Stimulated activated CD8-positive, alpha-beta memory T cell treated with anti-CD3 and anti-CD28 coated beads, Interleukin-7, amount 100 ng/mL, for 24 hours (primary cell): ENCODE data around the gene ARHGEF33.

Source experiments
- DNase-seq: peaks from one replicate; pipeline ENCODE4 v3.0.0-alpha.2; 2020; ENCODE audit warnings: low read depth

The ARHGEF33 gene

GRCh38 chr2:38889575-38889974, at the start of gene ARHGEF33:
Gene ARHGEF33 (plus strand): TSS chr2:38889875. CDS start chr2:38919448, 29,573 bp downstream.
- DNase-seq = no peak

- no peak for DNase-seq
Observed at GRCh38 chr2:38850045-38850444, 39.6 kb upstream of the ARHGEF33 start.

- DNase-seq = no peak
Observed at GRCh38 chr2:38856165-38856564, 33.5 kb upstream of the ARHGEF33 start.

GRCh38 chr2:38862476-38862875, 27.2 kb upstream of the ARHGEF33 start:
- DNase-seq = no peak

- DNase-seq = no peak
Observed at GRCh38 chr2:38863061-38863695, 26.5 kb upstream of the ARHGEF33 start.

GRCh38 chr2:38866773-38867443, 22.8 kb upstream of the ARHGEF33 start:
- no peak for DNase-seq

GRCh38 chr2:38871432-38871831, 18.2 kb upstream of the ARHGEF33 start:
- no peak for DNase-seq

- DNase-seq = no peak
Observed at GRCh38 chr2:38873763-38874162, 15.9 kb upstream of the ARHGEF33 start.

- no peak for DNase-seq
Observed at GRCh38 chr2:38875227-38875575, 14.5 kb upstream of the ARHGEF33 start.

GRCh38 chr2:38875576-38876367, 13.9 kb upstream of the ARHGEF33 start, which contains the start of the genes DHX57 and MORN2:
Gene DHX57 (minus strand): TSS chr2:38875934. CDS start chr2:38868405, 7,529 bp downstream.
Gene MORN2 (plus strand): TSS chr2:38875976.
- peak; percentile 71 for DNase-seq

GRCh38 chr2:38876407-38876806, 13.3 kb upstream of the ARHGEF33 start:
- no peak for DNase-seq

GRCh38 chr2:38886063-38886462, 3.6 kb upstream of the ARHGEF33 start:
- DNase-seq = no peak

GRCh38 chr2:38887347-38887746, 2.3 kb upstream of the ARHGEF33 start:
- DNase-seq = no peak

GRCh38 chr2:38887902-38888554, 1.6 kb upstream of the ARHGEF33 start:
- no peak for DNase-seq

GRCh38 chr2:38889045-38889444, 630 bp upstream of the ARHGEF33 start:
- no peak for DNase-seq

GRCh38 chr2:38892819-38893218, 3.1 kb downstream of the ARHGEF33 start:
- no peak for DNase-seq

- no peak for DNase-seq
Observed at GRCh38 chr2:38898256-38898655, 8.6 kb downstream of the ARHGEF33 start.

- DNase-seq = no peak
Observed at GRCh38 chr2:38900726-38901125, 11.1 kb downstream of the ARHGEF33 start.

- no peak for DNase-seq
Observed at GRCh38 chr2:38905251-38905650, 15.6 kb downstream of the ARHGEF33 start.

- no peak for DNase-seq
Observed at GRCh38 chr2:38907242-38907641, 17.6 kb downstream of the ARHGEF33 start.

GRCh38 chr2:38907743-38908562, 18.3 kb downstream of the ARHGEF33 start:
- no peak for DNase-seq

GRCh38 chr2:38909872-38910271, 20.2 kb downstream of the ARHGEF33 start:
- DNase-seq = no peak
